ENCODE data around the gene MTARC2.

The MTARC2 gene

GRCh38 chr1:220827445-220828178 is 79.5 kb downstream of the MTARC2 start:
- no peak for DNase-seq
- no peak overlapping the region for H2BK5ac ChIP-seq (ENCODE audit: low read depth, low read length, poor library complexity, severe bottlenecking)
- H3K14ac ChIP-seq (ENCODE audit: low read length in 2 of 2): peak overlapping the region in 1 of 2 experiments; percentile 68
- H2BK15ac ChIP-seq (ENCODE audit: low read depth, poor library complexity, severe bottlenecking): peak overlapping the region; percentile 63
- no peak overlapping the region for H2AK5ac ChIP-seq (ENCODE audit: low read length, severe bottlenecking)
- H4K91ac ChIP-seq (ENCODE audit: low read length): peak overlapping the region; percentile 14
- peak overlapping the region; percentile 71 for H2BK120ac ChIP-seq (ENCODE audit: low read depth, low read length)
- H4K8ac ChIP-seq (ENCODE audit: low read length): peak overlapping the region; percentile 1
- peak overlapping the region; percentile 34 to 78 for H3K18ac ChIP-seq (ENCODE audit: low read depth in 1 of 2, low read length in 2 of 2)
- no peak overlapping the region for H3K4me2 ChIP-seq (ENCODE audit: low read length, poor library complexity, severe bottlenecking)
- H2BK12ac ChIP-seq (ENCODE audit: low read length in 2 of 2): peak overlapping the region; percentile 61 to 87
- no peak overlapping the region for H3K27ac ChIP-seq (ENCODE audit: low read length, poor library complexity, severe bottlenecking)
- peaks cover 6% of the 10 kb centered on the region for H3K4me1 ChIP-seq (ENCODE audit: control insufficient read depth, insufficient read depth, low read depth, low read length)
- H3K23ac ChIP-seq (ENCODE audit: low read length in 2 of 2): peak overlapping the region in 1 of 2 experiments; percentile 50
- no peak overlapping the region for H3K9ac ChIP-seq (ENCODE audit: low read length)
- WGBS: 40% methylated on average over 2 of the region's 4 CpGs
- H3K79me1 ChIP-seq (replicated peaks; ENCODE audit: low read length, poor library complexity, severe bottlenecking): no peaks in the 10 kb centered on the region
- H2AFZ ChIP-seq (ENCODE audit: low read depth, low read length): peak overlapping the region; percentile 36
- peaks cover 0 to 5% of the 10 kb centered on the region in 2 experiments for H3K27me3 ChIP-seq (ENCODE audit: control insufficient read depth in 1 of 2, insufficient read depth in 1 of 2, low read length in 2 of 2)
- H3K4me3 ChIP-seq (ENCODE audit: insufficient read depth in 1 of 2, low read depth in 1 of 2, low read length in 2 of 2): no peak overlapping the region
- H3K9me3 ChIP-seq (ENCODE audit: control insufficient read depth, low read length): peaks cover 9% of the 10 kb centered on the region
- H3K36me3 ChIP-seq (ENCODE audit: control insufficient read depth in 1 of 2, insufficient read depth in 2 of 2, low read depth in 1 of 2, low read length in 2 of 2): no peaks in the 10 kb centered on the region
- H3K4ac ChIP-seq (ENCODE audit: low read depth in 1 of 2, low read length in 2 of 2): peak overlapping the region; percentile 24 to 72

GRCh38 chr1:220828179-220828490 is 80.0 kb downstream of the MTARC2 start:
- no peak overlapping the region for H2BK5ac ChIP-seq (ENCODE audit: low read depth, low read length, poor library complexity, severe bottlenecking)
- peaks cover 4% of the 10 kb centered on the region for H3K4me1 ChIP-seq (ENCODE audit: control insufficient read depth, insufficient read depth, low read depth, low read length)
- H2BK15ac ChIP-seq (ENCODE audit: low read depth, poor library complexity, severe bottlenecking): peak overlapping the region; percentile 63
- no peak overlapping the region for H2AFZ ChIP-seq (ENCODE audit: low read depth, low read length)
- WGBS: 89% methylated on average over 4 of the region's 4 CpGs
- peak overlapping the region; percentile 34 to 78 for H3K18ac ChIP-seq (ENCODE audit: low read depth in 1 of 2, low read length in 2 of 2)
- H3K14ac ChIP-seq (ENCODE audit: low read length in 2 of 2): peak overlapping the region in 1 of 2 experiments; percentile 26
- H2AK5ac ChIP-seq (ENCODE audit: low read length, severe bottlenecking): no peak overlapping the region
- H3K79me1 ChIP-seq (replicated peaks; ENCODE audit: low read length, poor library complexity, severe bottlenecking): no peaks in the 10 kb centered on the region
- no peak overlapping the region for H3K27ac ChIP-seq (ENCODE audit: low read length, poor library complexity, severe bottlenecking)
- peak overlapping the region; percentile 1 for H4K8ac ChIP-seq (ENCODE audit: low read length)
- peaks cover 0 to 3% of the 10 kb centered on the region in 2 experiments for H3K27me3 ChIP-seq (ENCODE audit: control insufficient read depth in 1 of 2, insufficient read depth in 1 of 2, low read length in 2 of 2)
- H3K4me3 ChIP-seq (ENCODE audit: insufficient read depth in 1 of 2, low read depth in 1 of 2, low read length in 2 of 2): no peak overlapping the region
- peak overlapping the region; percentile 61 to 84 for H2BK12ac ChIP-seq (ENCODE audit: low read length in 2 of 2)
- H3K9ac ChIP-seq (ENCODE audit: low read length): no peak overlapping the region
- H2BK120ac ChIP-seq (ENCODE audit: low read depth, low read length): peak overlapping the region; percentile 11
- no peak overlapping the region for H3K4me2 ChIP-seq (ENCODE audit: low read length, poor library complexity, severe bottlenecking)
- peaks cover 9% of the 10 kb centered on the region for H3K9me3 ChIP-seq (ENCODE audit: control insufficient read depth, low read length)
- peak overlapping the region; percentile 14 for H4K91ac ChIP-seq (ENCODE audit: low read length)
- no peaks in the 10 kb centered on the region for H3K36me3 ChIP-seq (ENCODE audit: control insufficient read depth in 1 of 2, insufficient read depth in 2 of 2, low read depth in 1 of 2, low read length in 2 of 2)
- H3K23ac ChIP-seq (ENCODE audit: low read length in 2 of 2): no peak overlapping the region
- H3K4ac ChIP-seq (ENCODE audit: low read depth in 1 of 2, low read length in 2 of 2): peak overlapping the region in 1 of 2 experiments; percentile 72
- no peak for DNase-seq

GRCh38 chr1:220828950-220829586 is 80.9 kb downstream of the MTARC2 start:
- no peak overlapping the region for H2AFZ ChIP-seq (ENCODE audit: low read depth, low read length)
- no peak overlapping the region for H2BK15ac ChIP-seq (ENCODE audit: low read depth, poor library complexity, severe bottlenecking)
- H3K9me3 ChIP-seq (ENCODE audit: control insufficient read depth, low read length): peaks cover 9% of the 10 kb centered on the region
- H4K8ac ChIP-seq (ENCODE audit: low read length): peak overlapping the region; percentile 48
- H2AK5ac ChIP-seq (ENCODE audit: low read length, severe bottlenecking): no peak overlapping the region
- peak; percentile 16 for DNase-seq
- H4K91ac ChIP-seq (ENCODE audit: low read length): peak overlapping the region; percentile 65
- peaks cover 4% of the 10 kb centered on the region for H3K4me1 ChIP-seq (ENCODE audit: control insufficient read depth, insufficient read depth, low read depth, low read length)
- H3K27ac ChIP-seq (ENCODE audit: low read length, poor library complexity, severe bottlenecking): no peak overlapping the region
- H3K4ac ChIP-seq (ENCODE audit: low read depth in 1 of 2, low read length in 2 of 2): peak overlapping the region; percentile 17 to 59
- H2BK120ac ChIP-seq (ENCODE audit: low read depth, low read length): peak overlapping the region; percentile 67
- peak overlapping the region in 1 of 2 experiments; percentile 72 for H3K23ac ChIP-seq (ENCODE audit: low read length in 2 of 2)
- 52% methylated on average over 4 of the region's 4 CpGs for WGBS
- peak overlapping the region; percentile 71 to 94 for H2BK12ac ChIP-seq (ENCODE audit: low read length in 2 of 2)
- no peak overlapping the region for H3K14ac ChIP-seq (ENCODE audit: low read length in 2 of 2)
- peak overlapping the region; percentile 50 to 65 for H3K18ac ChIP-seq (ENCODE audit: low read depth in 1 of 2, low read length in 2 of 2)
- no peaks in the 10 kb centered on the region for H3K79me1 ChIP-seq (replicated peaks; ENCODE audit: low read length, poor library complexity, severe bottlenecking)
- no peak overlapping the region for H3K4me2 ChIP-seq (ENCODE audit: low read length, poor library complexity, severe bottlenecking)
- H3K36me3 ChIP-seq (ENCODE audit: control insufficient read depth in 1 of 2, insufficient read depth in 2 of 2, low read depth in 1 of 2, low read length in 2 of 2): no peaks in the 10 kb centered on the region
- H2BK5ac ChIP-seq (ENCODE audit: low read depth, low read length, poor library complexity, severe bottlenecking): no peak overlapping the region
- no peaks in the 10 kb centered on the region for H3K27me3 ChIP-seq (ENCODE audit: control insufficient read depth in 1 of 2, insufficient read depth in 1 of 2, low read length in 2 of 2)
- no peak overlapping the region for H3K9ac ChIP-seq (ENCODE audit: low read length)
- no peak overlapping the region for H3K4me3 ChIP-seq (ENCODE audit: insufficient read depth in 1 of 2, low read depth in 1 of 2, low read length in 2 of 2)

GRCh38 chr1:220833436-220833835 is 85.3 kb downstream of the MTARC2 start:
- Histone ChIP-seq H2AK5ac (ENCODE audit: low read length, severe bottlenecking) (no peak overlapping the region), H3K23ac (ENCODE audit: low read length in 2 of 2) (no peak overlapping the region), H2AFZ (ENCODE audit: low read depth, low read length) (no peak overlapping the region), H2BK5ac (ENCODE audit: low read depth, low read length, poor library complexity, severe bottlenecking) (no peak overlapping the region), H3K27me3 (ENCODE audit: control insufficient read depth in 1 of 2, insufficient read depth in 1 of 2, low read length in 2 of 2) (no peaks in the 10 kb centered on the region), H3K9ac (ENCODE audit: low read length) (no peak overlapping the region), H3K14ac (ENCODE audit: low read length in 2 of 2) (no peak overlapping the region), H3K18ac (ENCODE audit: low read depth in 1 of 2, low read length in 2 of 2) (peak overlapping the region in 1 of 2 experiments; percentile 19), H3K9me3 (ENCODE audit: control insufficient read depth, low read length) (peaks cover 9% of the 10 kb centered on the region), H3K4me2 (ENCODE audit: low read length, poor library complexity, severe bottlenecking) (no peak overlapping the region), H4K8ac (ENCODE audit: low read length) (no peak overlapping the region), H4K91ac (ENCODE audit: low read length) (no peak overlapping the region), H3K4me1 (ENCODE audit: control insufficient read depth, insufficient read depth, low read depth, low read length) (no peaks in the 10 kb centered on the region), H2BK12ac (ENCODE audit: low read length in 2 of 2) (no peak overlapping the region), H2BK15ac (ENCODE audit: low read depth, poor library complexity, severe bottlenecking) (no peak overlapping the region), H3K27ac (ENCODE audit: low read length, poor library complexity, severe bottlenecking) (no peak overlapping the region), H3K4me3 (ENCODE audit: insufficient read depth in 1 of 2, low read depth in 1 of 2, low read length in 2 of 2) (no peak overlapping the region), H3K79me1 (replicated peaks; ENCODE audit: low read length, poor library complexity, severe bottlenecking) (no peaks in the 10 kb centered on the region), H3K4ac (ENCODE audit: low read depth in 1 of 2, low read length in 2 of 2) (no peak overlapping the region), H3K36me3 (ENCODE audit: control insufficient read depth in 1 of 2, insufficient read depth in 2 of 2, low read depth in 1 of 2, low read length in 2 of 2) (no peaks in the 10 kb centered on the region), H2BK120ac (ENCODE audit: low read depth, low read length) (no peak overlapping the region)
- WGBS: no CpG with 5 or more reads among the region's 2 CpGs
- DNase-seq: no peak

All from mesenchymal stem cell (in vitro differentiated cells and primary cell).